ENCODE measurements around the gene NOVA1. TPM values are rescaled to one million over a fixed set of nuclear protein-coding genes. Genes with fewer than 3 reads are reported as not detected.

The NOVA1 gene
- total RNA-seq, 1 donor from 2014 or later, result 13.3 TPM

DNA sequence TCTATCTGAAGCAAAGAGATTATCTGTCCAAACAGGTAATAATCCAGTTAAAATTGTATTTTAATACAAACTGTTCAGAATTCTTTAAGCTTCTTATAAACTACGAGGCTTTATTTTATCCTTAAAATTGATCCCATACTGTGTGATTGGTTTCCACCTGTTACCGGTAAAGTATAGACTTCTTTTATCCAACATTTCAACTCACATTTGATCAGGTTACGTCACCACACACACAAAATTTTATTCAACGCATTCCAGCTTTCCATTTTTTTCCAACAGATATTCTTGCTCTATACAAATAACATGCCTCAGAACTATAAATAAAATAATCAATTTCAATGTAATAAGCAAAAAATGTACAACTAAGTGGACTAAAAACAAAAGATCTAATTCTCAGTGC, 4.5 kb downstream of the NOVA1 start:
- DNase-seq (ENCODE audit: low spot score in 2 of 2, unreplicated experiment in 2 of 2), result no peak
- Mint-ChIP-seq H3K4me1 (peaks cover 11% of the 10 kb centered on the region), H3K27ac (no peak overlapping the region), H3K27me3 (ENCODE audit: low read depth) (peaks cover 42% of the 10 kb centered on the region), H3K9me3 (no peaks in the 10 kb centered on the region), H3K4me3 (no peak overlapping the region), H3K36me3 (no peaks in the 10 kb centered on the region)
- TF ChIP-seq, protein P1, sequence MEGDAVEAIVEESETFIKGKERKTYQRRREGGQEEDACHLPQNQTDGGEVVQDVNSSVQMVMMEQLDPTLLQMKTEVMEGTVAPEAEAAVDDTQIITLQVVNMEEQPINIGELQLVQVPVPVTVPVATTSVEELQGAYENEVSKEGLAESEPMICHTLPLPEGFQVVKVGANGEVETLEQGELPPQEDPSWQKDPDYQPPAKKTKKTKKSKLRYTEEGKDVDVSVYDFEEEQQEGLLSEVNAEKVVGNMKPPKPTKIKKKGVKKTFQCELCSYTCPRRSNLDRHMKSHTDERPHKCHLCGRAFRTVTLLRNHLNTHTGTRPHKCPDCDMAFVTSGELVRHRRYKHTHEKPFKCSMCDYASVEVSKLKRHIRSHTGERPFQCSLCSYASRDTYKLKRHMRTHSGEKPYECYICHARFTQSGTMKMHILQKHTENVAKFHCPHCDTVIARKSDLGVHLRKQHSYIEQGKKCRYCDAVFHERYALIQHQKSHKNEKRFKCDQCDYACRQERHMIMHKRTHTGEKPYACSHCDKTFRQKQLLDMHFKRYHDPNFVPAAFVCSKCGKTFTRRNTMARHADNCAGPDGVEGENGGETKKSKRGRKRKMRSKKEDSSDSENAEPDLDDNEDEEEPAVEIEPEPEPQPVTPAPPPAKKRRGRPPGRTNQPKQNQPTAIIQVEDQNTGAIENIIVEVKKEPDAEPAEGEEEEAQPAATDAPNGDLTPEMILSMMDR (IDR thresholded peaks at IDR 0.05; ENCODE audit: unreplicated experiment), result no peak

DNA sequence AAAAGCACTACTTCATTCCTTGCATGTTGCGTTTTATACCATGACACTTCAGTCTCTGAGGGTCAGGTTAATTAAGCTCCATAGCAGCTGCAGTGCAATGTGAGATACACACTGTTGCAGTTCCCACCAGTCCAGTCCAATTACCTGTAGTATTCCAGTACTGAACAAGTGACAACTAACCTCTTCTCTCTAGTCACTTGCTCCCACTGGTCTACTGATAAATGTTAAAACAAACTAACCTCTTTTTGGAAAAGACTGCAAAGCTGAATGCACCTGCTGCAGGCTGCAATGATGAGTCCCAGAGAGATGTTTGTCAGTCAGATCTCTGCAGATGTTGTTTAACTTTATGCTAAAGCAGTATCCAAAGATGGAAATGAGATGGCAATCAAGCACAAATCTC, 7.9 kb downstream of the NOVA1 start:
- H3K27ac Mint-ChIP-seq, result no peak overlapping the region
- H3K36me3 Mint-ChIP-seq, result no peaks in the 10 kb centered on the region
- peaks cover 17% of the 10 kb centered on the region for H3K27me3 Mint-ChIP-seq (ENCODE audit: low read depth)
- H3K4me3 Mint-ChIP-seq, result no peak overlapping the region
- no peaks in the 10 kb centered on the region for H3K4me1 Mint-ChIP-seq
- DNase-seq (ENCODE audit: low spot score in 2 of 2, unreplicated experiment in 2 of 2), result no peak
- H3K9me3 Mint-ChIP-seq, result no peaks in the 10 kb centered on the region
- TF ChIP-seq, protein P1 (IDR thresholded peaks at IDR 0.05; ENCODE audit: unreplicated experiment), result no peak

DNA sequence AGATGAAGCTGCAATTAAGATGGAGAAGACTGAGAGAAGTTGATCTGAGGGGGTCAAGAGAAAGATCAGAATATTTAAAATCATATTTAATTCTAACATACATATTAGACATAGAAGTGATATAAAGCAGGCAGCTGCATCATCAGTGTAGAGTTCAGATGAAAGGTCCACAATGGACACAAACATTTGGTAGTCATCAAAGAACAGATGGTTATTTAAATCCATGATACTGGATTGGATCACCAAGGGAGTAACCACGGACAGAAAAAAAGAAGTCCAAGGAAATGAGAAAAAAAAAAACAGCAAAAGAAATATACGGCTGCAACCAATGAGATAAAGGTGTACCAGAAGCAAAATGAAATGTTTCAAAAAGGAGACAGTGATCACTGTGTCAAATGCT, 20.1 kb downstream of the NOVA1 start:
- Mint-ChIP-seq H3K27me3 (ENCODE audit: low read depth) (peaks cover 3% of the 10 kb centered on the region), H3K4me1 (no peaks in the 10 kb centered on the region), H3K27ac (no peak overlapping the region), H3K36me3 (no peaks in the 10 kb centered on the region), H3K9me3 (no peaks in the 10 kb centered on the region), H3K4me3 (no peak overlapping the region)
- TF ChIP-seq, protein P1 (IDR thresholded peaks at IDR 0.05; ENCODE audit: unreplicated experiment), result no peak
- DNase-seq (ENCODE audit: low spot score in 2 of 2, unreplicated experiment in 2 of 2), result no peak

DNA sequence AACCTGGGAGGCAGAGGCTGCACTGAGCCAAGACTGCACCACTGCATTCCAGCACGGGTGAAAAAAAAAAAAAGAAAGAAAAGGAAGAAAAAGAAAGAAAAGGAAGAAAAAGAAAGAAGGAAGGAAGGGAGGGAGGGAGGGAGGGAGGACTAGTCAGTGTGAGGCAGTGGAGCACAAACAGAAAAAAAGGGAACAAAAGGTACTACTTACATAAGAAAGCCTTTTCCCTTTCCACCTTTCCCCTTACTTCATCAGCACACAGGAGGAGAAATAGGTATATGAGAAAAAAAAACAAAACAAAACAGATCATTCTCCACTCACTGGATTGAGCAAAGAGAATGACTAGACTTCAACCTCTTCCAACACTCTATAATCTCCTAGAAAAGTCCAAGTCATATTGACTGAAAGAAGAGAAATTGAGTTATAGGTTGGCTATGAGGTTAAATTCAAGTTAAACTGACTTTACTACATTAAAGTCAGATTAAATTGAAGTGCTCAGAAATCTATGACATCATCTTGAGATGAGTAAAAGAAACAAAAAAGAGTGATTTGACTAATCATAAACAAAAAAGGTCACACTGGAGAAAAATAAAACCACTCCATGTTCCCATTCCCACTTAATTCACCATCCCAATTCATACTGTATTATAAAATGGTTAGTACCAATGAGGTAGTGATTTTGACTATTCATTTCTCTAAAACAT, 43.6 kb downstream of the NOVA1 start:
- Mint-ChIP-seq H3K4me3 (no peak overlapping the region), H3K27ac (no peak overlapping the region), H3K4me1 (no peaks in the 10 kb centered on the region)

DNA sequence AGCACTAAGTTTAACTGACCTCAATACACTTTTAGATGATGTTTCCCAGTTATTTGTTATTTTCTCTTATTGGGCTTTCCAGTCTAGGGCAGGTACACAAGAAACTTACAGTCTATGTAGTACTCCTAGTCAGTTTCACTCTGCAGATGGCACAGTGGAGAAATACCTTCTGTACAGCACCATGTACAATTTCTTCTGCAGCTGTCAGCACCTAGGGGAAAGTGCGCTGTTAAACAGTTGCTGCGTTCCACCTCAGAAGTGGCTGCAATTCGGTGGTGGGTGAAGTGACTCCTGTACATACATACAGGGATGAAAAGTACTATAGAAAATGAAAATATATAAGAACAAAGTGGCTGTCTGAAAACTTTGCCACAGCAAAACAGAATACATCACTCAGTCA, 48.3 kb downstream of the NOVA1 start:
- no peaks in the 10 kb centered on the region for H3K4me1 Mint-ChIP-seq

More for the DNA sequence above, 43.6 kb downstream of the NOVA1 start:
- TF ChIP-seq, protein P1 (IDR thresholded peaks at IDR 0.05; ENCODE audit: unreplicated experiment), result no peak
- no peaks in the 10 kb centered on the region for H3K36me3 Mint-ChIP-seq
- DNase-seq (ENCODE audit: low spot score in 2 of 2, unreplicated experiment in 2 of 2), result no peak
- no peaks in the 10 kb centered on the region for H3K27me3 Mint-ChIP-seq (ENCODE audit: low read depth)
- H3K9me3 Mint-ChIP-seq, result no peaks in the 10 kb centered on the region

More for the DNA sequence above, 48.3 kb downstream of the NOVA1 start:
- no peak overlapping the region for H3K27ac Mint-ChIP-seq
- DNase-seq (ENCODE audit: low spot score in 2 of 2, unreplicated experiment in 2 of 2), result no peak
- H3K9me3 Mint-ChIP-seq, result no peaks in the 10 kb centered on the region
- no peak overlapping the region for H3K4me3 Mint-ChIP-seq
- TF ChIP-seq, protein P1 (IDR thresholded peaks at IDR 0.05; ENCODE audit: unreplicated experiment), result no peak
- no peaks in the 10 kb centered on the region for H3K27me3 Mint-ChIP-seq (ENCODE audit: low read depth)
- H3K36me3 Mint-ChIP-seq, result no peaks in the 10 kb centered on the region
